ENCODE measurements around the gene NLGN2. TPM values are rescaled to one million over a fixed set of nuclear protein-coding genes. Genes with fewer than 3 reads are reported as not detected.
A peak's percentile ranks its signal among the peaks of the same experiment; 100 is the strongest.

NLGN2 gene
- total RNA-seq, 1 experiment from 2014 or later = 70.2 TPM

DNA sequence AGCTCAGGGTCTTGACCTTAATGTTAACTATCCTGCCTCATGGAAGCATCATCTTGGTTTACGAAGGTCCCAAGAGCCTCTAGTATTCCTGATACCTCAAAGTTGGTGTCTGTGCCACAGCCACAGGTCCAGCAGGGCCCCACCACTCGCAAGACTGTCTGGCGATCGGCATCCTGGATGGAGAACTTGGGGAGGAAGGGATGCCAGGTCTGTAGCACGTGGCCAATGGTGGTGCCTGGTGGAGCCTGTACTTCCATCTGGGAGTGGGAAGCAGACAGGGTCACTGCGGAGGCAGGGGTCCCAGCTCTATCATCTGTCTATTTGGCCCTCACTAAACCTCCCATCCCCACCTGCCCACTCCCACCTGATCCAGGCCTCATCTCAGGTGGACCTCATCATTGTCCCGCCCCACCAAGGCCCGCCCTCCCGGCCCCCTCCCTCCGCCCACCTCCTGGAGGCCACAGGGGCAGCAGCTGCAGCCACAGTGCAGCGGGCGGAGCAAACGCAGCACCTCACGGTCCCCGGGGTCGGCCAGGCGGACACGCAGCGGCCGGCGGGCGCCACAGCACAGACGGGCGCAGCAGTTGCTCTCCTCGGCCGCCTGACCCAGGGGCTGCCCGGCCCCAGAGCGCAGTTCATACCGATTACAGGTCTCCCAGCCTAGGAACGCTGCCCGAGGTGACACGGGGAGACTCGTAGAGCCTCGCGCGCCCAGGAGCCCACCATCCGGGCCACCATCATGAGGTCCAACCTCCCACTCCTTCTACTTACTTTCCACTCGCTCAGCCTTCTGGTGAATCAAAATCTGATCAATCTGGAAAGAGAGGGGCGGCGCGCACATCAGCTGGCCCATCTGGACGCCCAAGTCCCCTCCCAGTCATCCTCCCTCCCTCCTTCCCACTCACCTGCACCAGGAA is 14.7 kb upstream of the NLGN2 start:
- no peak overlapping the region for H3T11ph ChIP-seq (ENCODE audit: low read length)
- H3K9me3 ChIP-seq (ENCODE audit: control insufficient read depth, low read depth, low read length) = no peaks in the 10 kb centered on the region
- Mint-ChIP-seq H3K36me3 (ENCODE audit: insufficient read depth in 1 of 3, low read depth in 3 of 3) (peaks cover 25 to 41% (median 25%) of the 10 kb centered on the region in 3 experiments), H3K4me3 (peak overlapping the region; percentile 87 to 96), H3K4me1 (peaks cover 22% of the 10 kb centered on the region in 2 experiments), H3K27me3 (ENCODE audit: low read depth) (peaks cover 2% of the 10 kb centered on the region), H3K9me3 (no peaks in the 10 kb centered on the region; a peak in 1 of 5 replicates), H3K27ac (peak overlapping the region in 1 of 3 experiments; percentile 67; a peak in 1 of 7 replicates)
- H2BK120ac ChIP-seq (ENCODE audit: low read depth, low read length, poor library complexity, severe bottlenecking) = no peak overlapping the region
- H3K4me1 ChIP-seq (ENCODE audit: insufficient read depth, low read length) = peaks cover 7% of the 10 kb centered on the region; the same call in 1 of the 2 replicates
- TF ChIP-seq CTCF (conservative IDR thresholded peaks at IDR 0.05) = no peak
- DNase-seq = peak; percentile 67
- no peak overlapping the region for H4K91ac ChIP-seq (ENCODE audit: insufficient read length, low read depth, low read length)
- no peak overlapping the region for H2BK20ac ChIP-seq (ENCODE audit: low read depth, low read length, poor library complexity, severe bottlenecking)
- H4K5ac ChIP-seq (ENCODE audit: insufficient read length, low read depth, low read length) = no peak overlapping the region
- peak overlapping the region; percentile 92 for H3K4me2 ChIP-seq (ENCODE audit: insufficient read depth, insufficient read length, low read length)
- H3K9ac ChIP-seq (ENCODE audit: extremely low read depth, insufficient read length, low read length) = no peak overlapping the region
- no peak overlapping the region for H4K8ac ChIP-seq (replicated peaks; ENCODE audit: insufficient read length, low read depth, low read length)
- no peak overlapping the region for H3K27ac ChIP-seq (ENCODE audit: insufficient read length, low read depth, low read length)
- H3K14ac ChIP-seq (ENCODE audit: insufficient read depth, low read length) = no peak overlapping the region
- H2BK5ac ChIP-seq (ENCODE audit: insufficient read length, low read length) = no peak overlapping the region
- no peak overlapping the region for H2BK12ac ChIP-seq (ENCODE audit: insufficient read length, low read depth, low read length)
- H3K18ac ChIP-seq (ENCODE audit: insufficient read length, low read depth, low read length) = no peak overlapping the region
- H2BK15ac ChIP-seq (ENCODE audit: low read depth, low read length) = no peak overlapping the region
- H3K27me3 ChIP-seq (ENCODE audit: insufficient read depth, low read length) = no peaks in the 10 kb centered on the region
- WGBS (ENCODE audit: extremely low coverage, insufficient read length, low lambda C conversion rate) = no CpG with 5 or more reads among the region's 42 CpGs
- no peak overlapping the region for H2AK5ac ChIP-seq (ENCODE audit: insufficient read length, low read length)
- H4K20me1 ChIP-seq (ENCODE audit: control insufficient read depth, insufficient read depth, insufficient read length) = peaks cover 2% of the 10 kb centered on the region
- H3K56ac ChIP-seq (ENCODE audit: insufficient read length, low read depth, low read length) = no peak overlapping the region
- H2AFZ ChIP-seq (ENCODE audit: low read length) = no peak overlapping the region
- no peaks in the 10 kb centered on the region for H3K79me2 ChIP-seq (ENCODE audit: insufficient read depth, low read length)
- H3K4ac ChIP-seq (ENCODE audit: low read depth, low read length) = no peak overlapping the region
- H3K79me1 ChIP-seq (ENCODE audit: insufficient read depth, low read depth, low read length, poor library complexity, severe bottlenecking) = no peaks in the 10 kb centered on the region
- no peak overlapping the region for H3K23ac ChIP-seq (ENCODE audit: insufficient read length, low read depth, low read length)
- peaks cover 12% of the 10 kb centered on the region for H3K23me2 ChIP-seq (ENCODE audit: insufficient read length, low read depth, low read length, poor library complexity, severe bottlenecking)
